Ovary (tissue), 9 donors: ENCODE measurements around the gene SLC4A1. TPM values are rescaled to one million over a fixed set of nuclear protein-coding genes. Genes with fewer than 3 reads are reported as not detected.

Experiments
- DNase-seq, 5 donors: peaks; one replicate each; pipeline ENCODE4 v3.0.0-alpha.2; 2019 to 2020
- H3K27ac ChIP-seq, 2 donors: fragments of 200-600 bp; one replicate each; pipeline versions ENCODE4 v1.5.1 to v1.8.0; 2019 to 2022
- H3K27me3 ChIP-seq: fragments of 200-600 bp; one replicate; pipeline ENCODE4 v1.8.0; 2022
- H3K36me3 ChIP-seq: fragments of 200-600 bp; sonication (generic); one replicate; pipeline ENCODE4 v1.5.1; 2019
- H3K4me1 ChIP-seq: one replicate; pipeline ENCODE4 v1.8.1; 2013; ENCODE audit warnings: mild to moderate bottlenecking, moderate library complexity; ENCODE audit not compliant: insufficient read depth
- H3K4me3 ChIP-seq: fragments of 200-600 bp; sonication (generic); one replicate; pipeline ENCODE4 v1.5.1; 2017
- H3K9me3 ChIP-seq, 2 donors: fragments of 200-600 bp in 1 of 2; sonication (generic) in 1 of 2; one replicate each; pipeline versions ENCODE4 v1.5.1 to v1.8.1; 2013 to 2019; ENCODE audit warnings: mild to moderate bottlenecking in 1 of 2, moderate library complexity in 1 of 2
- EP300 ChIP-seq: sonication (generic); formaldehyde crosslinking; IDR thresholded peaks from one replicate; pipeline ENCODE4 v1.6.1; 2017; ENCODE audit warnings: antibody characterized with exemption
- POLR2A ChIP-seq: fragments of 450-650 bp; IDR thresholded peaks from one replicate; pipeline ENCODE4 v1.6.1; 2017; ENCODE audit warnings: antibody characterized with exemption, mild to moderate bottlenecking, moderate library complexity
- WGBS, 3 donors: extraction: QIAGEN DNeasy Blood & Tissue Kit in 1 of 3; methylation state at CpG; one replicate each; pipeline versions ENCODE4 v1.1.5 to v1.1.7; 2013 to 2017; 5-methylcytosine and 5-hydroxymethylcytosine counted together
- intact Hi-C, 4 donors: fragments of 100-400 bp; cut with DNase I; formaldehyde crosslinking; loops; one replicate each; pipeline versions ENCODE4 v1.11.0 to v1.15.1; 2022 to 2023
- polyA plus RNA-seq, 2 donors: library from polyadenylated mRNA; stranded (reverse); fragments of 200-250 nt in 1 of 2; fragments of 350-450 nt in 1 of 2; fragmentation: Illumina TruSeq in 1 of 2; extraction: RNeasy Lipid Tissue Mini Kit (QIAGEN cat#74804) in 1 of 2; gene quantifications; one replicate each; pipeline ENCODE4 v1.2.3, GENCODE V29; 2013 to 2014
- total RNA-seq, 7 donors: library from RNA; depleted of rRNA in 2 of 7; stranded (reverse); fragments of >200 nt in 2 of 7; fragmentation: NEBNext Ultra II Directional in 3 of 7; extraction: Animal tissue kit (Norgen Biotek cat#: 25700) in 3 of 7; gene quantifications; one replicate each; pipeline versions ENCODE4 v1.1.0 to v1.2.4, GENCODE V29; 2016 to 2023
- TF ChIP-seq, protein P1 (sequence below), 3 donors: fragments of 450-650 bp in 2 of 3; fragments of 200-600 bp in 1 of 3; IDR thresholded peaks; one replicate each; pipeline versions ENCODE4 v1.5.1 to v1.8.0; 2016 to 2022; ENCODE audit warnings: antibody characterized with exemption in 3 of 3, mild to moderate bottlenecking in 1 of 3
- donor health status: DM: no; HTN: no; CAD: no; lungs with moderate emphysema.
- donor health status: DM: no; HTN: no; CAD: no.
- donor health status: Bipolar disorder and iron deficiency.
- donor health status: DM: yes; HTN: yes; CAD: no.
- donor health status: DM: no; HTN: no; CAD: no.
- donor health status: DM: yes; HTN: yes; CAD: no.

Gene SLC4A1
- total and polyA plus RNA-seq, 9 donors, result 0.08 to 3.2 (median 0.35) TPM; not detected in 5

GRCh38 chr17:44314524-44314868 lies 46.6 kb upstream of the SLC4A1 start:
- no peak for TF ChIP-seq POLR2A
- TF ChIP-seq, protein P1, sequence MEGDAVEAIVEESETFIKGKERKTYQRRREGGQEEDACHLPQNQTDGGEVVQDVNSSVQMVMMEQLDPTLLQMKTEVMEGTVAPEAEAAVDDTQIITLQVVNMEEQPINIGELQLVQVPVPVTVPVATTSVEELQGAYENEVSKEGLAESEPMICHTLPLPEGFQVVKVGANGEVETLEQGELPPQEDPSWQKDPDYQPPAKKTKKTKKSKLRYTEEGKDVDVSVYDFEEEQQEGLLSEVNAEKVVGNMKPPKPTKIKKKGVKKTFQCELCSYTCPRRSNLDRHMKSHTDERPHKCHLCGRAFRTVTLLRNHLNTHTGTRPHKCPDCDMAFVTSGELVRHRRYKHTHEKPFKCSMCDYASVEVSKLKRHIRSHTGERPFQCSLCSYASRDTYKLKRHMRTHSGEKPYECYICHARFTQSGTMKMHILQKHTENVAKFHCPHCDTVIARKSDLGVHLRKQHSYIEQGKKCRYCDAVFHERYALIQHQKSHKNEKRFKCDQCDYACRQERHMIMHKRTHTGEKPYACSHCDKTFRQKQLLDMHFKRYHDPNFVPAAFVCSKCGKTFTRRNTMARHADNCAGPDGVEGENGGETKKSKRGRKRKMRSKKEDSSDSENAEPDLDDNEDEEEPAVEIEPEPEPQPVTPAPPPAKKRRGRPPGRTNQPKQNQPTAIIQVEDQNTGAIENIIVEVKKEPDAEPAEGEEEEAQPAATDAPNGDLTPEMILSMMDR (IDR thresholded peaks at IDR 0.05), result no peak
- H3K27ac ChIP-seq, result no peak overlapping the region
- no peaks in the 10 kb centered on the region for H3K36me3 ChIP-seq
- no peak for DNase-seq
- peaks cover 3% of the 10 kb centered on the region for H3K4me1 ChIP-seq
- H3K4me3 ChIP-seq, result no peak overlapping the region
- H3K27me3 ChIP-seq, result peaks cover 3% of the 10 kb centered on the region
- intact Hi-C loops, result no loop called here
- H3K9me3 ChIP-seq, result no peaks in the 10 kb centered on the region
- 18 to 27% (median 27%) methylated on average over 10 to 11 of the region's 11 CpGs for WGBS, 3 donors

DNA sequence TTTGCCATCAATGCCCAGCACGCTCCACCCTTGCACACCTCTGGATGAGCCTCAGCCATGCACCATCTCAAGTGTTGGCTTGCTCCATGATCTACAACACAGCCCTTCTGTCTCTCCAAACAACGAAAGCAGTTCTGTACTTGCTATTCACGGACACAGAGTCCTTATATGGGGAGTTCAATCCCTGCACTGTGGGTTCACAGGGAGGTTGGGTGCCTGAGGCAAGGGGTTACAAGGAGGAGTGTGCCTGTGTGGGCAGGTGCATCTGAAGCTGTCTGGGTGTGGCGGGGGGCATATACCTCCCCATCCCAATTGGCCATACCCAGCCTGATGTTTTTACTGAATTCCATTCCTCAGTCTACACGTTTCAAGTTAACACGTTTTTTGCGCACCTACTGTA lies 46.1 kb upstream of the SLC4A1 start:
- Histone ChIP-seq H3K27ac (no peak overlapping the region), H3K4me3 (no peak overlapping the region), H3K27me3 (peaks cover 3% of the 10 kb centered on the region), H3K36me3 (no peaks in the 10 kb centered on the region), H3K4me1 (peaks cover 3% of the 10 kb centered on the region), H3K9me3 (no peaks in the 10 kb centered on the region)
- intact Hi-C loops, result no loop called here
- TF ChIP-seq, protein P1 (IDR thresholded peaks at IDR 0.05), result no peak
- no peak for DNase-seq
- WGBS, 3 donors, result 77 to 82% (median 79%) methylated on average over 7 of the region's 7 CpGs

DNA sequence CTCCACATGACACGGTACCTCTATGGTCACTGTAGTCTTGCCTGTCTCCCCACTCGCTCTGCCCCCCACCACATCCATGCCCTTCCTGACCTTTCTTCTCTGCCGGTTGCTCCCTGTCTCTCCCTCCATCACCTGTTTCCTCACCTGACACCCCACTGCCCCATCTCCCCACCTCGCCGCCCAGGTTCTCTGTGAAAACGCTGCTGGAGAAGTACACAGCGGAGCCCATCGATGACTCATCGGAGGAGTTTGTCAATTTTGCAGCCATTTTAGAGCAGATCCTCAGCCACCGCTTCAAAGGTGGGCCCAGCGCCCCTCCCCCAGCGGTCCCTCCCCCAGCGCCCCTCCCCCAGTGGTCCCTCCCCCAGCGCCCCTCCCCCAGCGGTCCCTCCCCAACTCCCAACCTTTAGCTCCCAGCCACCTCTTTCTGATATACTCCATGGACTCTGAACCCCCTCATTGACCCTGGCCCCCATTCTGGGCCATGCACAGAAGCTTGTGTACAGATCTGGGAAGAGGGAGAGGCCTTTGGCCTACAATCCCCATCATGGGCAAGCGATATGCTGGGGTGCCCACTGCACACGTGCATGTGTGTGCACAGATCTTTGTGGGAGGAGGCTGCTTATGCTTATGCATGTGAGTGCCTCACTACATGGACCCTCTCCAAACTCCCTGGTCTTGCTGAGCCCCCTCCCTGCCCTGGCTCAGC lies 44.6 kb upstream of the SLC4A1 start:
- Histone ChIP-seq H3K27me3 (peaks cover 3% of the 10 kb centered on the region), H3K9me3 (no peaks in the 10 kb centered on the region), H3K27ac (no peak overlapping the region), H3K4me1 (peaks cover 8% of the 10 kb centered on the region), H3K4me3 (no peak overlapping the region), H3K36me3 (no peaks in the 10 kb centered on the region)
- 64 to 67% (median 65%) methylated on average over 17 of the region's 17 CpGs for WGBS, 3 donors
- intact Hi-C loops, result no loop called here
- TF ChIP-seq EP300 (no peak), POLR2A (no peak)
- TF ChIP-seq, protein P1 (IDR thresholded peaks at IDR 0.05), result no peak
- DNase-seq, result no peak

DNA sequence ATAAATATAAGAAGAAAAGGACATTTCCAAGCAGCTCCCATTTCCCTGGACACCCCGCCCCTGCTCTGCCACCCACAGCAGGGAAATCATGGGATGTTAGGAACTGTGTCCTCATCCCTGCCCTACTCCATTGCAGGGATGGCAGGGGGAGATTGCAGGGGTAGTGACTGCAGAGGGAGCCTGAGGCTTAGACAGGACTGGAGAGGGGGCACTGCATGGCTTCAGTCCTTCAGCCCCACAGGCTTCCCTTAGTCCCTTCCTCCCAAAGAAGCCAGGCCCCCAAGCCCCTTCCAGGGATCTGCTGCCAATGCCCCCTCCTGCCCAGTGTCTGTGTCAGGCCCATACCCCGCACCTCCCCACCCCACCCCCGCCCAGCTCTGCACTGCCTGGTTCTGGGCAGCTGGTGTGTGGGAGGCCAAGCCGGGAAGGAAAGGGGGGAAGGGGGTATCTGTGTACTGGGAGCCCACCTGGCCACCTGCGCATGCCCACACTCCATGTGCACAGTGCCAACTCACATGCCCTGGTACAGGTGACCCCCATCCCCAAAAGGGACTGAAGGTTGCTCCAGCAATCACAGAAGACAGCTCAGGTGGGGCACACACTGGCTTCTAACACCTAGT lies 43.7 kb upstream of the SLC4A1 start:
- no peak for DNase-seq
- 58 to 76% (median 66%) methylated on average over 3 to 5 of the region's 5 CpGs for WGBS, 3 donors
- Histone ChIP-seq H3K4me3 (no peak overlapping the region), H3K4me1 (peaks cover 9% of the 10 kb centered on the region), H3K27ac (no peak overlapping the region), H3K36me3 (no peaks in the 10 kb centered on the region), H3K27me3 (peaks cover 3% of the 10 kb centered on the region), H3K9me3 (no peaks in the 10 kb centered on the region)
- intact Hi-C loops, result no loop called here
- TF ChIP-seq EP300, result no peak
- no peak for TF ChIP-seq POLR2A
- TF ChIP-seq, protein P1 (IDR thresholded peaks at IDR 0.05), result no peak
